Osteoblast (primary cell): Measurements from ENCODE around the gene NEK9. TPM values are rescaled to one million over a fixed set of nuclear protein-coding genes. Genes with fewer than 3 reads are reported as not detected.

ENCODE experiments used
- DNase-seq: peaks from one replicate; pipeline ENCODE4 v3.0.0; 2011; ENCODE audit warnings: low spot score, mixed read lengths; ENCODE audit not compliant: insufficient read length; ENCODE audit errors: missing footprints
- H2AFZ ChIP-seq: 2 replicates; pipeline ENCODE4 v1.6.0; 2011; ENCODE audit warnings: mild to moderate bottlenecking, low read length
- H3K27ac ChIP-seq: 2 replicates; pipeline ENCODE4 v1.5.1; 2011; ENCODE audit warnings: mild to moderate bottlenecking, low read depth, low read length, moderate library complexity
- H3K27me3 ChIP-seq: 2 replicates; pipeline ENCODE4 v1.6.0; 2012; ENCODE audit warnings: mild to moderate bottlenecking, control low read depth, inconsistent platforms, low read length, moderate library complexity; ENCODE audit not compliant: insufficient read depth
- H3K36me3 ChIP-seq: 2 replicates; pipeline ENCODE4 v1.5.1; 2011; ENCODE audit warnings: mild to moderate bottlenecking, low read length, control low read depth, moderate library complexity; ENCODE audit not compliant: insufficient read depth
- H3K4me1 ChIP-seq: 2 replicates; pipeline ENCODE4 v1.5.1; 2011; ENCODE audit warnings: mild to moderate bottlenecking, low read length, control low read depth, moderate library complexity; ENCODE audit not compliant: insufficient read depth
- H3K4me2 ChIP-seq: 2 replicates; pipeline ENCODE4 v1.6.0; 2011; ENCODE audit warnings: mild to moderate bottlenecking, low read length; ENCODE audit not compliant: insufficient read depth
- H3K4me3 ChIP-seq: fragments of 200-600 bp; sonication (generic); 3 replicates; pipeline ENCODE4 v1.5.1; 2012; ENCODE audit warnings: mild to moderate bottlenecking, low read length, inconsistent platforms; ENCODE audit not compliant: insufficient read depth
- H3K79me2 ChIP-seq: 2 replicates; pipeline ENCODE4 v1.6.0; 2012; ENCODE audit warnings: mild to moderate bottlenecking, low read length, control low read depth, inconsistent platforms; ENCODE audit not compliant: insufficient read depth
- H3K9me3 ChIP-seq: 2 replicates; pipeline ENCODE4 v1.5.1; 2011; ENCODE audit warnings: low read depth, low read length, control low read depth
- H4K20me1 ChIP-seq: 2 replicates; pipeline ENCODE4 v1.6.0; 2012; ENCODE audit warnings: mild to moderate bottlenecking, low read length, control low read depth; ENCODE audit not compliant: insufficient read depth
- CTCF ChIP-seq: IDR thresholded peaks from 2 replicates; pipeline ENCODE4 v1.5.1; 2011; ENCODE audit warnings: mild to moderate bottlenecking, low read depth, low read length, moderate library complexity; ENCODE audit errors: extremely low read depth
- small RNA-seq: library from RNA; depleted of rRNA; stranded (forward); fragments of <200 nt; gene quantifications from one replicate; pipeline ENCODE3, GENCODE V24; 2012
- total RNA-seq: library from RNA; depleted of rRNA; stranded (reverse); fragments of >200 nt; gene quantifications from 2 replicates; pipeline ENCODE4 v1.2.3, GENCODE V29; 2012

The NEK9 gene
- total RNA-seq, 1 donor, result 42.7 TPM

- H3K4me2 ChIP-seq, result no peak overlapping the region
- H4K20me1 ChIP-seq, result no peaks in the 10 kb centered on the region
- no peak overlapping the region for H3K4me3 ChIP-seq
- no peak for TF ChIP-seq CTCF
- H3K27ac ChIP-seq, result no peak overlapping the region
- H3K4me1 ChIP-seq, result peaks cover 6% of the 10 kb centered on the region
- no peak for DNase-seq
- no peaks in the 10 kb centered on the region for H3K9me3 ChIP-seq
- H3K36me3 ChIP-seq, result peaks cover 38% of the 10 kb centered on the region
- H2AFZ ChIP-seq, result no peak overlapping the region
- H3K79me2 ChIP-seq, result no peaks in the 10 kb centered on the region
- no peaks in the 10 kb centered on the region for H3K27me3 ChIP-seq
Measured at GRCh38 chr14:75030147-75030546, 96.7 kb downstream of the NEK9 start.

Small RNA genes lying within 50 kb of the gene (small RNA-seq; reads per million reads assigned to genes)
- not detected for gene HIF1AP1

Other genes starting within 250 kb of the NEK9 start
- 69.8 and 72.5 TPM in 2 replicates for gene DLST, start 245.1 kb downstream of the NEK9 start, total RNA-seq
- 0.29 and 0.36 TPM in 2 replicates for gene RPS6KL1, start 203.8 kb downstream of the NEK9 start, total RNA-seq
- 16.3 and 24.5 TPM in 2 replicates for gene PGF, start 171.5 kb downstream of the NEK9 start, total RNA-seq
- gene EIF2B2, start 124.1 kb downstream of the NEK9 start, total RNA-seq, result 30.4 and 39.4 TPM in 2 replicates
- 36.8 and 40.5 TPM in 2 replicates for gene MLH3, start 75.6 kb downstream of the NEK9 start, total RNA-seq
- 4.7 and 6.5 TPM in 2 replicates for gene ACYP1, start 63.0 kb downstream of the NEK9 start, total RNA-seq
- gene ZC2HC1C, start 57.4 kb downstream of the NEK9 start, total RNA-seq, result 1.1 and 1.2 TPM in 2 replicates
- gene TMED10, start 49.6 kb upstream of the NEK9 start, total RNA-seq, result 306 and 314 TPM in 2 replicates
- 42.3 and 63.6 TPM in 2 replicates for gene FOS, start 151.8 kb upstream of the NEK9 start, total RNA-seq